HepG2 (cell line): ENCODE measurements around the gene STX4. TPM values are rescaled to one million over a fixed set of nuclear protein-coding genes. Genes with fewer than 3 reads are reported as not detected.
A peak's percentile ranks its signal among the peaks of the same experiment; 100 is the strongest.

Source experiments
- BORCS8-MEF2B ChIP-seq: sonication (generic); formaldehyde crosslinking; IDR thresholded peaks from 2 replicates; pipeline ENCODE4 v1.8.0; 2022; ENCODE audit warnings: mild to moderate bottlenecking, missing genetic modification reagents
- CEBPG ChIP-seq: IDR thresholded peaks from 2 replicates; pipeline ENCODE4 v1.6.1; 2016
- DNMT1 ChIP-seq: sonication (generic); formaldehyde crosslinking; IDR thresholded peaks from 2 replicates; pipeline ENCODE4 v1.5.1; 2020; ENCODE audit warnings: mild to moderate bottlenecking, missing genetic modification reagents
- RXRA ChIP-seq: sonication (generic); formaldehyde crosslinking; IDR thresholded peaks from 2 replicates; pipeline ENCODE4 v1.5.1; 2020; ENCODE audit warnings: missing genetic modification reagents
- SPEN ChIP-seq: sonication (generic); formaldehyde crosslinking; IDR thresholded peaks from 2 replicates; pipeline ENCODE4 v1.5.1; 2020; ENCODE audit warnings: low read depth, mild to moderate bottlenecking, missing genetic modification reagents
- ZNF136 ChIP-seq: sonication (generic); formaldehyde crosslinking; IDR thresholded peaks from 2 replicates; pipeline ENCODE4 v1.8.1; 2022; ENCODE audit warnings: low read depth, mild to moderate bottlenecking, moderate library complexity, missing genetic modification reagents
- ZNF292 ChIP-seq: sonication (generic); formaldehyde crosslinking; IDR thresholded peaks from 2 replicates; pipeline ENCODE4 v1.8.1; 2022; ENCODE audit warnings: mild to moderate bottlenecking, low read depth, missing genetic modification reagents, borderline replicate concordance
- ZNF556 ChIP-seq: sonication (generic); formaldehyde crosslinking; IDR thresholded peaks from 2 replicates; pipeline ENCODE4 v1.4.0; 2020; ENCODE audit warnings: mild to moderate bottlenecking, missing genetic modification reagents, borderline replicate concordance
- ZNF720 ChIP-seq: sonication (generic); formaldehyde crosslinking; IDR thresholded peaks from 2 replicates; pipeline ENCODE4 v1.4.0; 2020; ENCODE audit warnings: missing genetic modification reagents
- ZNF724P ChIP-seq: sonication (generic); formaldehyde crosslinking; IDR thresholded peaks from 2 replicates; pipeline ENCODE4 v1.8.0; 2022; ENCODE audit warnings: missing genetic modification reagents, borderline replicate concordance
- ZNF746 ChIP-seq: sonication (generic); formaldehyde crosslinking; IDR thresholded peaks from 2 replicates; pipeline ENCODE4 v1.8.0; 2022; ENCODE audit warnings: mild to moderate bottlenecking, missing genetic modification reagents
- ZNF773 ChIP-seq: sonication (generic); formaldehyde crosslinking; IDR thresholded peaks from 2 replicates; pipeline ENCODE4 v1.4.0; 2020; ENCODE audit warnings: missing genetic modification reagents, borderline replicate concordance
- ZNF883 ChIP-seq: sonication (generic); formaldehyde crosslinking; IDR thresholded peaks from 2 replicates; pipeline ENCODE4 v1.5.1; 2020; ENCODE audit warnings: mild to moderate bottlenecking, missing genetic modification reagents; ENCODE audit errors: not compliant biosample characterization
- polyA plus RNA-seq, 8 experiments: library from polyadenylated mRNA; depleted of rRNA in 3 of 8; stranded (reverse) in 7 of 8; unstranded in 1 of 8; fragments of >200 nt; fragmentation: Illumina TruSeq in 4 of 8; extraction: Trizol in 4 of 8; gene quantifications; 2 replicates each; pipeline versions ENCODE4 v1.2.1 to v1.2.3, GENCODE V29; 2011 to 2016; ENCODE audit warnings: low read depth in 4 of 8, missing spikeins in 1 of 8, mixed read lengths in 1 of 8; ENCODE audit not compliant: insufficient read depth in 1 of 8
- total RNA-seq, 5 experiments: library from RNA; depleted of rRNA; stranded (reverse); fragments of >200 nt; fragmentation: Illumina TruSeq; extraction: Trizol; gene quantifications; 2 replicates each; pipeline ENCODE4 v1.2.3, GENCODE V29; 2016; ENCODE audit warnings: low read depth in 1 of 5
- TF ChIP-seq, protein P1 (sequence below): sonication (generic); formaldehyde crosslinking; IDR thresholded peaks from 2 replicates; pipeline ENCODE4 v1.5.1; 2020; ENCODE audit warnings: mild to moderate bottlenecking, missing genetic modification reagents, moderate library complexity
- TF ChIP-seq, protein P2 (sequence below): IDR thresholded peaks from 2 replicates; pipeline ENCODE4 v1.6.1; 2016; ENCODE audit warnings: missing compliant biosample characterization, missing genetic modification reagents, borderline replicate concordance
- TF ChIP-seq, protein P3 (sequence below): sonication (generic); formaldehyde crosslinking; IDR thresholded peaks from 2 replicates; pipeline ENCODE4 v1.5.0; 2020; ENCODE audit warnings: mild to moderate bottlenecking, missing genetic modification reagents, moderate library complexity
- TF ChIP-seq, protein P4 (sequence below): sonication (generic); formaldehyde crosslinking; IDR thresholded peaks from 2 replicates; pipeline ENCODE4 v1.5.0; 2020; ENCODE audit warnings: missing genetic modification reagents
- TF ChIP-seq, protein P5 (sequence below): sonication (generic); formaldehyde crosslinking; IDR thresholded peaks from 2 replicates; pipeline ENCODE4 v1.4.0; 2020; ENCODE audit warnings: missing genetic modification reagents, borderline replicate concordance

STX4 gene
- total and polyA plus RNA-seq, 2 of the 13 experiments (the other 11 are each of a cell fraction or from before 2014, with no cell fraction given), result 29.2 to 34.6 TPM

DNA sequence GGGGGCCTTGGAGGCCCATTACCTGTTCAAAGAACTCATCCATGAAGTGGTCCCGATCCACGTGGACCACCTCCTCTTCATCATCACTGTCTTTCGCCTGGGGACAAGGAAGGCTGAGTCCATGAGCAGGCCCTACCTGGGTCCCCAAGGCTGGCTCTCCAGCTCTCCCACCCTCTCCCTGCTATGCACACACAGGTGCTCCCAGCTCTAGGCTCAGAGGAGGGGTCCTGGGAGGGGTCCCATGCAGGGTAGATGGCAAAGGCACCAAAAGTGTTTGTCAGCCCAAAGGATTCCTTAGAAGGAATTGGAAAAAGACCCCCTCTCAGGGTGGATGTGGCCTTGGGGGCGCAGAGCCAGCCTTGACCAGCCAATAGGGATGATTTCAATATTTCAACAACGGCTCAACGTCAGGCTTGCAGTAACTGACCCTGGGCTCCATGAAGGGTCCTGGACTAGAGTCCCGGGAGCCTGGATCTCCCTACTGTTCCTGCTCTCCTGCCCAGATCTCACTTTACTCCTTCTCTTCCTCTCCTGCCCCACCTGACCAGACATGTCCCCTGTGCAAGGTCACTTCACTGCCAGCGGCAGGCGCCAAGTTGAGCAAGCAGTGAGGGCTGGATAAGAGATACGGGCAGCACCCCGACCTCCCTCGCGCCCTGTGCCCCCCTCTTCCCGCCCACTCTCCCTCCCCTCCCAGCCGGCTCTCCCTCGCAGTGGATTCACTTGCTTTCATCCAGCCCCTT lies 31.7 kb upstream of the STX4 start (continued):
- TF ChIP-seq ZNF292 (peak; percentile 97), BORCS8-MEF2B (CRISPR knock-in tag) (peak; percentile 54; the same call in 1 of the 2 replicates), ZNF136 (no peak), ZNF556 (CRISPR knock-in tag) (peak; percentile 21; the same call in 1 of the 2 replicates), ZNF720 (CRISPR knock-in tag) (no peak), ZNF883 (CRISPR knock-in tag) (peak; percentile 22), ZNF773 (CRISPR knock-in tag) (no peak), CEBPG (CRISPR knock-in tag) (peak; percentile 79), ZNF724P (CRISPR knock-in tag) (no peak), RXRA (peak; percentile 77), DNMT1 (CRISPR knock-in tag) (0 out of 2 replicates have a peak, but pooled peaks have one; percentile 12), SPEN (CRISPR knock-in tag) (peak; percentile 48; the same call in 1 of the 2 replicates), ZNF746 (peak; percentile 93; the same call in 1 of the 2 replicates)
- TF ChIP-seq, protein P1, sequence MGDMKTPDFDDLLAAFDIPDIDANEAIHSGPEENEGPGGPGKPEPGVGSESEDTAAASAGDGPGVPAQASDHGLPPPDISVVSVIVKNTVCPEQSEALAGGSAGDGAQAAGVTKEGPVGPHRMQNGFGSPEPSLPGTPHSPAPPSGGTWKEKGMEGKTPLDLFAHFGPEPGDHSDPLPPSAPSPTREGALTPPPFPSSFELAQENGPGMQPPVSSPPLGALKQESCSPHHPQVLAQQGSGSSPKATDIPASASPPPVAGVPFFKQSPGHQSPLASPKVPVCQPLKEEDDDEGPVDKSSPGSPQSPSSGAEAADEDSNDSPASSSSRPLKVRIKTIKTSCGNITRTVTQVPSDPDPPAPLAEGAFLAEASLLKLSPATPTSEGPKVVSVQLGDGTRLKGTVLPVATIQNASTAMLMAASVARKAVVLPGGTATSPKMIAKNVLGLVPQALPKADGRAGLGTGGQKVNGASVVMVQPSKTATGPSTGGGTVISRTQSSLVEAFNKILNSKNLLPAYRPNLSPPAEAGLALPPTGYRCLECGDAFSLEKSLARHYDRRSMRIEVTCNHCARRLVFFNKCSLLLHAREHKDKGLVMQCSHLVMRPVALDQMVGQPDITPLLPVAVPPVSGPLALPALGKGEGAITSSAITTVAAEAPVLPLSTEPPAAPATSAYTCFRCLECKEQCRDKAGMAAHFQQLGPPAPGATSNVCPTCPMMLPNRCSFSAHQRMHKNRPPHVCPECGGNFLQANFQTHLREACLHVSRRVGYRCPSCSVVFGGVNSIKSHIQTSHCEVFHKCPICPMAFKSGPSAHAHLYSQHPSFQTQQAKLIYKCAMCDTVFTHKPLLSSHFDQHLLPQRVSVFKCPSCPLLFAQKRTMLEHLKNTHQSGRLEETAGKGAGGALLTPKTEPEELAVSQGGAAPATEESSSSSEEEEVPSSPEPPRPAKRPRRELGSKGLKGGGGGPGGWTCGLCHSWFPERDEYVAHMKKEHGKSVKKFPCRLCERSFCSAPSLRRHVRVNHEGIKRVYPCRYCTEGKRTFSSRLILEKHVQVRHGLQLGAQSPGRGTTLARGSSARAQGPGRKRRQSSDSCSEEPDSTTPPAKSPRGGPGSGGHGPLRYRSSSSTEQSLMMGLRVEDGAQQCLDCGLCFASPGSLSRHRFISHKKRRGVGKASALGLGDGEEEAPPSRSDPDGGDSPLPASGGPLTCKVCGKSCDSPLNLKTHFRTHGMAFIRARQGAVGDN, result peak; percentile 82
- TF ChIP-seq, protein P2, sequence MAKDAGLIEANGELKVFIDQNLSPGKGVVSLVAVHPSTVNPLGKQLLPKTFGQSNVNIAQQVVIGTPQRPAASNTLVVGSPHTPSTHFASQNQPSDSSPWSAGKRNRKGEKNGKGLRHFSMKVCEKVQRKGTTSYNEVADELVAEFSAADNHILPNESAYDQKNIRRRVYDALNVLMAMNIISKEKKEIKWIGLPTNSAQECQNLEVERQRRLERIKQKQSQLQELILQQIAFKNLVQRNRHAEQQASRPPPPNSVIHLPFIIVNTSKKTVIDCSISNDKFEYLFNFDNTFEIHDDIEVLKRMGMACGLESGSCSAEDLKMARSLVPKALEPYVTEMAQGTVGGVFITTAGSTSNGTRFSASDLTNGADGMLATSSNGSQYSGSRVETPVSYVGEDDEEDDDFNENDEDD (CRISPR knock-in tag), result 0 out of 2 replicates have a peak, but pooled peaks have one; percentile 29
- TF ChIP-seq, protein P3, sequence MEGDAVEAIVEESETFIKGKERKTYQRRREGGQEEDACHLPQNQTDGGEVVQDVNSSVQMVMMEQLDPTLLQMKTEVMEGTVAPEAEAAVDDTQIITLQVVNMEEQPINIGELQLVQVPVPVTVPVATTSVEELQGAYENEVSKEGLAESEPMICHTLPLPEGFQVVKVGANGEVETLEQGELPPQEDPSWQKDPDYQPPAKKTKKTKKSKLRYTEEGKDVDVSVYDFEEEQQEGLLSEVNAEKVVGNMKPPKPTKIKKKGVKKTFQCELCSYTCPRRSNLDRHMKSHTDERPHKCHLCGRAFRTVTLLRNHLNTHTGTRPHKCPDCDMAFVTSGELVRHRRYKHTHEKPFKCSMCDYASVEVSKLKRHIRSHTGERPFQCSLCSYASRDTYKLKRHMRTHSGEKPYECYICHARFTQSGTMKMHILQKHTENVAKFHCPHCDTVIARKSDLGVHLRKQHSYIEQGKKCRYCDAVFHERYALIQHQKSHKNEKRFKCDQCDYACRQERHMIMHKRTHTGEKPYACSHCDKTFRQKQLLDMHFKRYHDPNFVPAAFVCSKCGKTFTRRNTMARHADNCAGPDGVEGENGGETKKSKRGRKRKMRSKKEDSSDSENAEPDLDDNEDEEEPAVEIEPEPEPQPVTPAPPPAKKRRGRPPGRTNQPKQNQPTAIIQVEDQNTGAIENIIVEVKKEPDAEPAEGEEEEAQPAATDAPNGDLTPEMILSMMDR (CRISPR knock-in tag), result peak; percentile 14; the same call in 1 of the 2 replicates
- TF ChIP-seq, protein P4, sequence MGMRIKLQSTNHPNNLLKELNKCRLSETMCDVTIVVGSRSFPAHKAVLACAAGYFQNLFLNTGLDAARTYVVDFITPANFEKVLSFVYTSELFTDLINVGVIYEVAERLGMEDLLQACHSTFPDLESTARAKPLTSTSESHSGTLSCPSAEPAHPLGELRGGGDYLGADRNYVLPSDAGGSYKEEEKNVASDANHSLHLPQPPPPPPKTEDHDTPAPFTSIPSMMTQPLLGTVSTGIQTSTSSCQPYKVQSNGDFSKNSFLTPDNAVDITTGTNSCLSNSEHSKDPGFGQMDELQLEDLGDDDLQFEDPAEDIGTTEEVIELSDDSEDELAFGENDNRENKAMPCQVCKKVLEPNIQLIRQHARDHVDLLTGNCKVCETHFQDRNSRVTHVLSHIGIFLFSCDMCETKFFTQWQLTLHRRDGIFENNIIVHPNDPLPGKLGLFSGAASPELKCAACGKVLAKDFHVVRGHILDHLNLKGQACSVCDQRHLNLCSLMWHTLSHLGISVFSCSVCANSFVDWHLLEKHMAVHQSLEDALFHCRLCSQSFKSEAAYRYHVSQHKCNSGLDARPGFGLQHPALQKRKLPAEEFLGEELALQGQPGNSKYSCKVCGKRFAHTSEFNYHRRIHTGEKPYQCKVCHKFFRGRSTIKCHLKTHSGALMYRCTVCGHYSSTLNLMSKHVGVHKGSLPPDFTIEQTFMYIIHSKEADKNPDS (CRISPR knock-in tag), result 0 out of 2 replicates have a peak, but pooled peaks have one; percentile 69
- TF ChIP-seq, protein P5, sequence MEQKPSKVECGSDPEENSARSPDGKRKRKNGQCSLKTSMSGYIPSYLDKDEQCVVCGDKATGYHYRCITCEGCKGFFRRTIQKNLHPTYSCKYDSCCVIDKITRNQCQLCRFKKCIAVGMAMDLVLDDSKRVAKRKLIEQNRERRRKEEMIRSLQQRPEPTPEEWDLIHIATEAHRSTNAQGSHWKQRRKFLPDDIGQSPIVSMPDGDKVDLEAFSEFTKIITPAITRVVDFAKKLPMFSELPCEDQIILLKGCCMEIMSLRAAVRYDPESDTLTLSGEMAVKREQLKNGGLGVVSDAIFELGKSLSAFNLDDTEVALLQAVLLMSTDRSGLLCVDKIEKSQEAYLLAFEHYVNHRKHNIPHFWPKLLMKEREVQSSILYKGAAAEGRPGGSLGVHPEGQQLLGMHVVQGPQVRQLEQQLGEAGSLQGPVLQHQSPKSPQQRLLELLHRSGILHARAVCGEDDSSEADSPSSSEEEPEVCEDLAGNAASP (CRISPR knock-in tag), result 0 out of 2 replicates have a peak, but pooled peaks have one; percentile 55
